ENCODE results near the gene STXBP5. TPM values are rescaled to one million over a fixed set of nuclear protein-coding genes. Genes with fewer than 3 reads are reported as not detected.

The STXBP5 gene
- total and polyA plus RNA-seq, 9 of the 15 experiments (the other 6 are each of a cell fraction or from before 2014, with no cell fraction given): 23.3 to 172 (median 71.5) TPM

- TF ChIP-seq, protein P1, sequence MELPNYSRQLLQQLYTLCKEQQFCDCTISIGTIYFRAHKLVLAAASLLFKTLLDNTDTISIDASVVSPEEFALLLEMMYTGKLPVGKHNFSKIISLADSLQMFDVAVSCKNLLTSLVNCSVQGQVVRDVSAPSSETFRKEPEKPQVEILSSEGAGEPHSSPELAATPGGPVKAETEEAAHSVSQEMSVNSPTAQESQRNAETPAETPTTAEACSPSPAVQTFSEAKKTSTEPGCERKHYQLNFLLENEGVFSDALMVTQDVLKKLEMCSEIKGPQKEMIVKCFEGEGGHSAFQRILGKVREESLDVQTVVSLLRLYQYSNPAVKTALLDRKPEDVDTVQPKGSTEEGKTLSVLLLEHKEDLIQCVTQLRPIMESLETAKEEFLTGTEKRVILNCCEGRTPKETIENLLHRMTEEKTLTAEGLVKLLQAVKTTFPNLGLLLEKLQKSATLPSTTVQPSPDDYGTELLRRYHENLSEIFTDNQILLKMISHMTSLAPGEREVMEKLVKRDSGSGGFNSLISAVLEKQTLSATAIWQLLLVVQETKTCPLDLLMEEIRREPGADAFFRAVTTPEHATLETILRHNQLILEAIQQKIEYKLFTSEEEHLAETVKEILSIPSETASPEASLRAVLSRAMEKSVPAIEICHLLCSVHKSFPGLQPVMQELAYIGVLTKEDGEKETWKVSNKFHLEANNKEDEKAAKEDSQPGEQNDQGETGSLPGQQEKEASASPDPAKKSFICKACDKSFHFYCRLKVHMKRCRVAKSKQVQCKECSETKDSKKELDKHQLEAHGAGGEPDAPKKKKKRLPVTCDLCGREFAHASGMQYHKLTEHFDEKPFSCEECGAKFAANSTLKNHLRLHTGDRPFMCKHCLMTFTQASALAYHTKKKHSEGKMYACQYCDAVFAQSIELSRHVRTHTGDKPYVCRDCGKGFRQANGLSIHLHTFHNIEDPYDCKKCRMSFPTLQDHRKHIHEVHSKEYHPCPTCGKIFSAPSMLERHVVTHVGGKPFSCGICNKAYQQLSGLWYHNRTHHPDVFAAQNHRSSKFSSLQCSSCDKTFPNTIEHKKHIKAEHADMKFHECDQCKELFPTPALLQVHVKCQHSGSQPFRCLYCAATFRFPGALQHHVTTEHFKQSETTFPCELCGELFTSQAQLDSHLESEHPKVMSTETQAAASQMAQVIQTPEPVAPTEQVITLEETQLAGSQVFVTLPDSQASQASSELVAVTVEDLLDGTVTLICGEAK (IDR thresholded peaks at IDR 0.05): peak; percentile 94
- TF ChIP-seq, protein P1 (CRISPR knock-in tag; IDR thresholded peaks at IDR 0.05): peak; percentile 69; the same call in 1 of the 2 replicates
- TF ChIP-seq HDAC3 (IDR thresholded peaks at IDR 0.05; ENCODE audit: borderline replicate concordance, partially characterized antibody) (peak; percentile 36), POLR2G (IDR thresholded peaks at IDR 0.05; ENCODE audit: low read depth, low read length) (no peak), DPF2 (IDR thresholded peaks at IDR 0.05) (peak; percentile 65; the same call in 1 of the 2 replicates), SMARCA4 (IDR thresholded peaks at IDR 0.05) (peak; percentile 69), SIN3B (IDR thresholded peaks at IDR 0.05; ENCODE audit: low read depth) (no peak), KAT7 (CRISPR knock-in tag; IDR thresholded peaks at IDR 0.05; ENCODE audit: borderline replicate concordance) (no peak), EP300 (IDR thresholded peaks at IDR 0.05; ENCODE audit: low read length) (peak; percentile 87), KAT2B (IDR thresholded peaks at IDR 0.05; ENCODE audit: low read depth, low read length) (no peak), ATF4 (CRISPR knock-in tag; IDR thresholded peaks at IDR 0.05) (peak; percentile 82), ARID1B (IDR thresholded peaks at IDR 0.05) (peak; percentile 69), NFATC3 (IDR thresholded peaks at IDR 0.05) (no peak)
- TF ChIP-seq, protein P2, sequence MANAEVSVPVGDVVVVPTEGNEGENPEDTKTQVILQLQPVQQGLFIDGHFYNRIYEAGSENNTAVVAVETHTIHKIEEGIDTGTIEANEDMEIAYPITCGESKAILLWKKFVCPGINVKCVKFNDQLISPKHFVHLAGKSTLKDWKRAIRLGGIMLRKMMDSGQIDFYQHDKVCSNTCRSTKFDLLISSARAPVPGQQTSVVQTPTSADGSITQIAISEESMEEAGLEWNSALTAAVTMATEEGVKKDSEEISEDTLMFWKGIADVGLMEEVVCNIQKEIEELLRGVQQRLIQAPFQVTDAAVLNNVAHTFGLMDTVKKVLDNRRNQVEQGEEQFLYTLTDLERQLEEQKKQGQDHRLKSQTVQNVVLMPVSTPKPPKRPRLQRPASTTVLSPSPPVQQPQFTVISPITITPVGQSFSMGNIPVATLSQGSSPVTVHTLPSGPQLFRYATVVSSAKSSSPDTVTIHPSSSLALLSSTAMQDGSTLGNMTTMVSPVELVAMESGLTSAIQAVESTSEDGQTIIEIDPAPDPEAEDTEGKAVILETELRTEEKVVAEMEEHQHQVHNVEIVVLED (CRISPR knock-in tag; IDR thresholded peaks at IDR 0.05): no peak
Observed at GRCh38 chr6:147192278-147192911, 11.8 kb upstream of the STXBP5 start (continued).

Data from K562 (cell line).